Spleen (tissue), 11 donors: ENCODE results near the gene BRAF. TPM values are rescaled to one million over a fixed set of nuclear protein-coding genes. Genes with fewer than 3 reads are reported as not detected.

Experiments used
- DNase-seq: peaks from one replicate; pipeline ENCODE4 v3.0.0-alpha.2; 2020
- H3K27ac ChIP-seq, 8 donors: fragments of 200-600 bp; sonication (generic) in 7 of 8; 1 replicate in 4 of 8; 2 replicates in 4 of 8; pipeline versions ENCODE4 v1.5.0 to v1.8.0; 2016 to 2021; ENCODE audit warnings: inconsistent platforms in 4 of 8, mild to moderate bottlenecking in 4 of 8, moderate library complexity in 1 of 8
- H3K27me3 ChIP-seq, 7 donors: fragments of 200-600 bp; sonication (generic) in 6 of 7; replicated peaks in 1 of 7; 1 replicate in 4 of 7; 2 replicates in 3 of 7; pipeline versions ENCODE4 v1.5.0 to v1.8.0; 2016 to 2021; ENCODE audit warnings: inconsistent platforms in 3 of 7, mild to moderate bottlenecking in 1 of 7
- H3K36me3 ChIP-seq, 6 donors: fragments of 200-600 bp; sonication (generic) in 5 of 6; 1 replicate in 4 of 6; 2 replicates in 2 of 6; pipeline versions ENCODE4 v1.5.0 to v1.8.0; 2016 to 2021; ENCODE audit warnings: inconsistent platforms in 2 of 6
- H3K4me1 ChIP-seq, 6 donors: fragments of 200-600 bp; sonication (generic) in 5 of 6; 1 replicate in 3 of 6; 2 replicates in 3 of 6; pipeline versions ENCODE4 v1.5.0 to v1.8.0; 2016 to 2021; ENCODE audit warnings: inconsistent platforms in 3 of 6
- H3K4me3 ChIP-seq, 8 donors: fragments of 200-600 bp; sonication (generic) in 7 of 8; 1 replicate in 4 of 8; 2 replicates in 4 of 8; pipeline versions ENCODE4 v1.5.0 to v1.8.0; 2016 to 2021; ENCODE audit warnings: inconsistent platforms in 4 of 8, mild to moderate bottlenecking in 4 of 8, moderate library complexity in 2 of 8
- H3K9me3 ChIP-seq, 8 donors: fragments of 200-600 bp; sonication (generic) in 7 of 8; 1 replicate in 4 of 8; 2 replicates in 4 of 8; pipeline versions ENCODE4 v1.5.0 to v1.8.0; 2016 to 2021; ENCODE audit warnings: inconsistent platforms in 4 of 8
- POLR2A ChIP-seq, 3 donors: fragments of 450-650 bp; IDR thresholded peaks; one replicate each; pipeline ENCODE4 v1.5.1; 2017; ENCODE audit warnings: antibody characterized with exemption in 3 of 3, mild to moderate bottlenecking in 1 of 3
- POLR2AphosphoS5 ChIP-seq, 3 donors: sonication (generic); formaldehyde crosslinking; IDR thresholded peaks; one replicate each; pipeline ENCODE4 v1.5.1; 2017; ENCODE audit warnings: antibody characterized with exemption in 3 of 3
- WGBS, 5 donors: extraction: QIAGEN DNeasy Blood & Tissue Kit in 3 of 5; methylation state at CpG; one replicate each; pipeline versions ENCODE4 v1.1.5 to v1.1.7; 2013 to 2018; 5-methylcytosine and 5-hydroxymethylcytosine counted together
- intact Hi-C: fragments of 100-400 bp; cut with DNase I; formaldehyde crosslinking; loops from one replicate; pipeline ENCODE4 v1.15.0; 2023; ENCODE audit warnings: low total_unique reads
- polyA plus RNA-seq, 3 donors: library from polyadenylated mRNA; stranded (reverse); fragments of 200-250 nt; gene quantifications; one replicate each; pipeline ENCODE4 v1.2.1, GENCODE V29; 2013
- total RNA-seq, 7 donors: library from RNA; depleted of rRNA in 3 of 7; stranded (reverse); fragments of >200 nt in 3 of 7; fragmentation: NEBNext Ultra II Directional in 4 of 7; extraction: Animal tissue kit (Norgen Biotek cat#: 25700) in 4 of 7; gene quantifications; one replicate each; pipeline versions ENCODE4 v1.1.0 to v1.2.1, GENCODE V29; 2016 to 2021
- TF ChIP-seq, protein P1 (sequence below), 11 experiments: fragments of 200-600 bp in 7 of 11; fragments of 450-650 bp in 4 of 11; sonication (generic) in 4 of 11; IDR thresholded peaks in 8 of 11; conservative IDR thresholded peaks in 3 of 11; 1 replicate in 7 of 11; 2 replicates in 4 of 11; pipeline versions ENCODE4 v1.4.0 to v1.8.0; 2016 to 2021; ENCODE audit warnings: antibody characterized with exemption in 11 of 11, inconsistent platforms in 4 of 11, mild to moderate bottlenecking in 1 of 11
- donor health status: healthy with polysubstance abuse.
- donor health status: DM: no; HTN: no; CAD: no; lungs with moderate emphysema.
- donor health status: DM: no; HTN: no; CAD: no.
- donor health status: Bipolar disorder and iron deficiency.
- donor health status: healthy.
- donor health status: DM: no; HTN: no; CAD: no.
- donor health status: DM: yes; HTN: yes; CAD: no.

Gene BRAF
- total and polyA plus RNA-seq, 10 donors = 4.3 to 82.7 (median 49.3) TPM

DNA sequence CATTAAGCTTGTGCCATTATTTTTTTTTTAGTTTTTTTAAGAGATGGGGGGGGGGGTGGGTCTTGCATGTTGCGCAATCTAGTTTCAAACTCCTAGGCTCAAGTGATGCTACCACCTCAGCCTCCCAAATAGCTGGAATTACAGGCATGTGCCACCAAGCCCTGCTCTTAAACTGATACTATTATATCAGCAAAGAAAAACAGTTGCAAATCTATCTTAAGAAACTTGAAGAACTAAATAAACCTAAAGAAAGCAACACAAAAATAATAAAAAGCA, 47.5 kb downstream of the BRAF start:
- Histone ChIP-seq H3K36me3 (no peaks in the 10 kb centered on the region), H3K9me3 (peaks cover 0 to 7% (median 0%) of the 10 kb centered on the region in 8 donors), H3K4me1 (peaks cover 0 to 47% (median 15%) of the 10 kb centered on the region in 6 donors), H3K27ac (no peak overlapping the region), H3K4me3 (no peak overlapping the region), H3K27me3 (no peaks in the 10 kb centered on the region)
- intact Hi-C loops = no loop called here
- DNase-seq = no peak
- TF ChIP-seq POLR2AphosphoS5 (IDR thresholded peaks at IDR 0.05) (no peak), POLR2A (IDR thresholded peaks at IDR 0.05) (no peak)
- TF ChIP-seq, protein P1, sequence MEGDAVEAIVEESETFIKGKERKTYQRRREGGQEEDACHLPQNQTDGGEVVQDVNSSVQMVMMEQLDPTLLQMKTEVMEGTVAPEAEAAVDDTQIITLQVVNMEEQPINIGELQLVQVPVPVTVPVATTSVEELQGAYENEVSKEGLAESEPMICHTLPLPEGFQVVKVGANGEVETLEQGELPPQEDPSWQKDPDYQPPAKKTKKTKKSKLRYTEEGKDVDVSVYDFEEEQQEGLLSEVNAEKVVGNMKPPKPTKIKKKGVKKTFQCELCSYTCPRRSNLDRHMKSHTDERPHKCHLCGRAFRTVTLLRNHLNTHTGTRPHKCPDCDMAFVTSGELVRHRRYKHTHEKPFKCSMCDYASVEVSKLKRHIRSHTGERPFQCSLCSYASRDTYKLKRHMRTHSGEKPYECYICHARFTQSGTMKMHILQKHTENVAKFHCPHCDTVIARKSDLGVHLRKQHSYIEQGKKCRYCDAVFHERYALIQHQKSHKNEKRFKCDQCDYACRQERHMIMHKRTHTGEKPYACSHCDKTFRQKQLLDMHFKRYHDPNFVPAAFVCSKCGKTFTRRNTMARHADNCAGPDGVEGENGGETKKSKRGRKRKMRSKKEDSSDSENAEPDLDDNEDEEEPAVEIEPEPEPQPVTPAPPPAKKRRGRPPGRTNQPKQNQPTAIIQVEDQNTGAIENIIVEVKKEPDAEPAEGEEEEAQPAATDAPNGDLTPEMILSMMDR (IDR thresholded peaks at IDR 0.05 in 8 of 11, conservative IDR thresholded peaks at IDR 0.05 in 3 of 11) = no peak
- 90 to 100% (median 100%) methylated on average over 1 of the region's 1 CpG for WGBS, 5 donors

DNA sequence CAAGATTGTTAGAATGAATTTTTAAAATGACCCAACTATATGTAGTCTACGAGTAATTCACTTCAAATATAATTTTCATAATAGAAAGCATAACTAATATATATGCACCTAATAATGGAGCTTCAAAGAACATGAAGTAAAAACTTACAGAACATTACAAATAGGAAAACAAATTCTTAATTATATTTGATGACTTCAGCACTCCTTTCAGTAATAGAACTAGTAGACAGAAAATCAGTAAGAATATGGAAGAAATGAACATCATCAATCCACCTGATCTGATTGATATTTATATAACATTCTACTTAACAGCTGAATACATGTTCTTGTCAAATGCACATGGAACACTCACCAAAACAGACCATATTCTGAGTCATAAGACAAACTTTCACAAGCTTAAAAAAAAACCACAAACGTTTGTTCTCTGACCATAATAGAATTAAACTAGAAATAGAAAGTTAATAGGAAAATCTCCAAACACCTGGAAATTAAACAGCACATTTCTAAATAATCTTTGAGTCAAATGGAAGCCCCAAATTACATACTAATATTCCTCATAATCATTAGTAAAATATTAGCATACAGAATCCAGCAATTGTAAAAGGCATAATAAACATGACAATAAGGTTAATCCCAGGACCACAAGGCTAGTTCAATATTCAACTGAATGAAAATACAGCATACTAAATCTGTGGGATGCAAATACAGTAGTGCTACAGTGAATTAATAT, 48.0 kb downstream of the BRAF start:
- TF ChIP-seq, protein P1 (IDR thresholded peaks at IDR 0.05 in 8 of 11, conservative IDR thresholded peaks at IDR 0.05 in 3 of 11) = no peak
- TF ChIP-seq POLR2A (IDR thresholded peaks at IDR 0.05) = no peak
- TF ChIP-seq POLR2AphosphoS5 (IDR thresholded peaks at IDR 0.05) = no peak
- no peak overlapping the region for H3K27ac ChIP-seq
- intact Hi-C loops = no loop called here
- WGBS, 5 donors = 49 to 54% (median 51%) methylated on average over 2 of the region's 2 CpGs
- H3K36me3 ChIP-seq = no peaks in the 10 kb centered on the region
- H3K27me3 ChIP-seq = no peaks in the 10 kb centered on the region
- H3K4me1 ChIP-seq = peaks cover 0 to 44% (median 15%) of the 10 kb centered on the region in 6 donors
- no peak overlapping the region for H3K4me3 ChIP-seq
- no peak for DNase-seq
- peaks cover 0 to 7% (median 0%) of the 10 kb centered on the region in 8 donors for H3K9me3 ChIP-seq

DNA sequence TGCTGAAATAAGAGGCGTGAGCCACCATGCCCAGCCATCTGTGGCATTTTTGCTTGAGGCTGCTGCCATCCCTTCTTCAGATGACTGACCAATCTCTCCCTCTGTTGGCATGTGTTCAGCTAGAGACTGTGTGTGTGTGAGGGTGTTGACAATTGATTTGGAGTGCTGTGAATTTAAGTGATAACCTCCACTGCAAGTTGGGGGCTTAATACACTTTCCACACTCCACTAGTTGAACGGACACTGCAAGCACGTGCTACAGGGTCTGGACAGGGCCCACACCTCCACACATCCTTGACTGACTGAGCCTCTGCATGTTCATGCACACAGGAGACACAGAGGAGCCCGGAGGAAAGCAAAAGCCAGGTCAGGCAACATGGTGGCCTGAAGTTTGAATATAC, 51.3 kb downstream of the BRAF start:
- intact Hi-C loops = no loop called here
- WGBS, 5 donors = 83 to 100% (median 87%) methylated on average over 3 to 4 of the region's 4 CpGs
- peaks cover 0 to 57% (median 32%) of the 10 kb centered on the region in 6 donors for H3K4me1 ChIP-seq

DNA sequence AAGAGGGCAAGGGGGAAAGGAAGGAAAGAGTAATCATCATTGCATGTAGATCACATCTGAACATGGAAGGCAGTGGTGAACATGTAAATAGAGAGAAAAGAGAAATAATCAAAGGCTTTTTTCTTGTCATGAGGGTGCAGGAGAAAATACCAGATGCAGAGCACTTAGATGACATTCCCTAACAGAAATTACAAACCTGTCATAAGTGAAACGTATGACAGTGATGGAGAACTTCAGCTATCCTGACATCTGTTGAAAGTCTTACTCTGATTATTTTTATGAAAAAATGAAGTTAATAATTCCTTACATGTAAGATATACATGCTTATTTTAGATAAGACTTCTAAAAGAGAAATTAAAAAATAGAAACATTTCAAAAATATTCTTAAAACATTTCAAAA, 54.7 kb downstream of the BRAF start:
- H3K27ac ChIP-seq = no peak overlapping the region
- H3K9me3 ChIP-seq = no peaks in the 10 kb centered on the region
- WGBS, 5 donors = 49 to 69% (median 59%) methylated on average over 1 of the region's 1 CpG
- TF ChIP-seq, protein P1 (IDR thresholded peaks at IDR 0.05 in 8 of 11, conservative IDR thresholded peaks at IDR 0.05 in 3 of 11) = no peak
- TF ChIP-seq POLR2AphosphoS5 (IDR thresholded peaks at IDR 0.05) = no peak
- H3K4me3 ChIP-seq = no peak overlapping the region
- H3K27me3 ChIP-seq = no peaks in the 10 kb centered on the region
- intact Hi-C loops = no loop called here
- no peaks in the 10 kb centered on the region for H3K36me3 ChIP-seq
- peaks cover 0 to 56% (median 25%) of the 10 kb centered on the region in 6 donors for H3K4me1 ChIP-seq
- no peak for DNase-seq

More for the DNA sequence above, 51.3 kb downstream of the BRAF start:
- no peak for DNase-seq
- Histone ChIP-seq H3K27me3 (no peaks in the 10 kb centered on the region), H3K4me3 (no peak overlapping the region), H3K36me3 (no peaks in the 10 kb centered on the region), H3K27ac (no peak overlapping the region), H3K9me3 (peaks cover 0 to 2% (median 0%) of the 10 kb centered on the region in 8 donors)
- TF ChIP-seq POLR2A (IDR thresholded peaks at IDR 0.05) (no peak), POLR2AphosphoS5 (IDR thresholded peaks at IDR 0.05) (no peak)
- TF ChIP-seq, protein P1 (IDR thresholded peaks at IDR 0.05 in 8 of 11, conservative IDR thresholded peaks at IDR 0.05 in 3 of 11) = no peak
